Osteoblast (primary cell): ENCODE results near the gene ZNF474. TPM values are rescaled to one million over a fixed set of nuclear protein-coding genes. Genes with fewer than 3 reads are reported as not detected.
A peak's percentile ranks its signal among the peaks of the same experiment; 100 is the strongest.

Source experiments
- DNase-seq: peaks from one replicate; pipeline ENCODE4 v3.0.0; 2011; ENCODE audit warnings: low spot score, mixed read lengths; ENCODE audit not compliant: insufficient read length; ENCODE audit errors: missing footprints
- H2AFZ ChIP-seq: 2 replicates; pipeline ENCODE4 v1.6.0; 2011; ENCODE audit warnings: mild to moderate bottlenecking, low read length
- H3K27ac ChIP-seq: 2 replicates; pipeline ENCODE4 v1.5.1; 2011; ENCODE audit warnings: mild to moderate bottlenecking, low read depth, low read length, moderate library complexity
- H3K27me3 ChIP-seq: 2 replicates; pipeline ENCODE4 v1.6.0; 2012; ENCODE audit warnings: mild to moderate bottlenecking, control low read depth, inconsistent platforms, low read length, moderate library complexity; ENCODE audit not compliant: insufficient read depth
- H3K36me3 ChIP-seq: 2 replicates; pipeline ENCODE4 v1.5.1; 2011; ENCODE audit warnings: mild to moderate bottlenecking, low read length, control low read depth, moderate library complexity; ENCODE audit not compliant: insufficient read depth
- H3K4me1 ChIP-seq: 2 replicates; pipeline ENCODE4 v1.5.1; 2011; ENCODE audit warnings: mild to moderate bottlenecking, low read length, control low read depth, moderate library complexity; ENCODE audit not compliant: insufficient read depth
- H3K4me2 ChIP-seq: 2 replicates; pipeline ENCODE4 v1.6.0; 2011; ENCODE audit warnings: mild to moderate bottlenecking, low read length; ENCODE audit not compliant: insufficient read depth
- H3K4me3 ChIP-seq: fragments of 200-600 bp; sonication (generic); 3 replicates; pipeline ENCODE4 v1.5.1; 2012; ENCODE audit warnings: mild to moderate bottlenecking, low read length, inconsistent platforms; ENCODE audit not compliant: insufficient read depth
- H3K79me2 ChIP-seq: 2 replicates; pipeline ENCODE4 v1.6.0; 2012; ENCODE audit warnings: mild to moderate bottlenecking, low read length, control low read depth, inconsistent platforms; ENCODE audit not compliant: insufficient read depth
- H3K9me3 ChIP-seq: 2 replicates; pipeline ENCODE4 v1.5.1; 2011; ENCODE audit warnings: low read depth, low read length, control low read depth
- H4K20me1 ChIP-seq: 2 replicates; pipeline ENCODE4 v1.6.0; 2012; ENCODE audit warnings: mild to moderate bottlenecking, low read length, control low read depth; ENCODE audit not compliant: insufficient read depth
- total RNA-seq: library from RNA; depleted of rRNA; stranded (reverse); fragments of >200 nt; gene quantifications from 2 replicates; pipeline ENCODE4 v1.2.3, GENCODE V29; 2012
- TF ChIP-seq, protein P1 (sequence below): IDR thresholded peaks from 2 replicates; pipeline ENCODE4 v1.5.1; 2011; ENCODE audit warnings: mild to moderate bottlenecking, low read depth, low read length, moderate library complexity; ENCODE audit errors: extremely low read depth

Gene ZNF474
- total RNA-seq, 1 donor = 0.72 TPM

DNA sequence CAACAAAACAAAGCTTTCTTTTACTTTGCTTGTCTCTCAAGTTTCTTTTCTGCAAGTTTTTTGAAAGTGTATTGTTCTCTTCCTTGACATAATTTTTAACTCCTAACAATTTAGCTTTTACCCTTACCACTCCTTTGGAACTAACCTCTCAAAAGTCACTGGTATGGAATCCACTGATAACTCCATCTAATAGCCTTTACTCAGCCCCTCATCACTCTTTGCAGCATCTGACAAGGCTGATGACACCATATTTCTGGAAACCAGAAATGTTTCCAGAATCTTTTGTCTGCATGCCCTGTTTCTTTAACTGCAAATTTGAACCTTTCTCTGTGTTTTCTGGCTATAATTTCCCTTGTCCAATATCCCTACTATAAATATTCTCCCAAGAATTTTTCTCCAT, 46.5 kb downstream of the ZNF474 start:
- TF ChIP-seq, protein P1, sequence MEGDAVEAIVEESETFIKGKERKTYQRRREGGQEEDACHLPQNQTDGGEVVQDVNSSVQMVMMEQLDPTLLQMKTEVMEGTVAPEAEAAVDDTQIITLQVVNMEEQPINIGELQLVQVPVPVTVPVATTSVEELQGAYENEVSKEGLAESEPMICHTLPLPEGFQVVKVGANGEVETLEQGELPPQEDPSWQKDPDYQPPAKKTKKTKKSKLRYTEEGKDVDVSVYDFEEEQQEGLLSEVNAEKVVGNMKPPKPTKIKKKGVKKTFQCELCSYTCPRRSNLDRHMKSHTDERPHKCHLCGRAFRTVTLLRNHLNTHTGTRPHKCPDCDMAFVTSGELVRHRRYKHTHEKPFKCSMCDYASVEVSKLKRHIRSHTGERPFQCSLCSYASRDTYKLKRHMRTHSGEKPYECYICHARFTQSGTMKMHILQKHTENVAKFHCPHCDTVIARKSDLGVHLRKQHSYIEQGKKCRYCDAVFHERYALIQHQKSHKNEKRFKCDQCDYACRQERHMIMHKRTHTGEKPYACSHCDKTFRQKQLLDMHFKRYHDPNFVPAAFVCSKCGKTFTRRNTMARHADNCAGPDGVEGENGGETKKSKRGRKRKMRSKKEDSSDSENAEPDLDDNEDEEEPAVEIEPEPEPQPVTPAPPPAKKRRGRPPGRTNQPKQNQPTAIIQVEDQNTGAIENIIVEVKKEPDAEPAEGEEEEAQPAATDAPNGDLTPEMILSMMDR = no peak
- Histone ChIP-seq H4K20me1 (no peaks in the 10 kb centered on the region), H3K4me3 (no peak overlapping the region), H3K4me2 (no peak overlapping the region), H3K79me2 (no peaks in the 10 kb centered on the region), H3K27ac (peak overlapping the region; percentile 15), H3K36me3 (no peaks in the 10 kb centered on the region), H3K4me1 (peaks cover 26% of the 10 kb centered on the region), H3K27me3 (no peaks in the 10 kb centered on the region), H2AFZ (peak overlapping the region; percentile 40), H3K9me3 (no peaks in the 10 kb centered on the region)
- no peak for DNase-seq

DNA sequence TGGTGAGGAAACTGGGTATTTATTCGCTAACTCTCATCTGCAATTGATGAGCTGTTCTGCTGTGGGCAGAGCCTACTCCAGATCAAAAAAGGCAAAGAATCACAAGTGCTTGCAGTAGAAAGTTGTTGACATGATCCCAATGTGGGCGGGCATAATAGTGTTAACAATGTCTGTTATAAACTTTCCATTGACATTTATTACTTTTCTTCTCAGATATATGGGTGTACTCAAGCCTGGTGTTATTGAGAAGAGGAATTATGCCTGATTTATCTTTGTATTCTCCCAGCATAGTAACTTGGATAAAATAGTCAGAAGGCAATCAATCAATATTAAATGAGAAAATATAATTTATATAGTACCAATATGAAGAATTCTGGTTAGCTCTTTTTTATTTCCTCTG, 47.8 kb downstream of the ZNF474 start:
- Histone ChIP-seq H2AFZ (peak overlapping the region; percentile 4), H3K4me1 (peaks cover 33% of the 10 kb centered on the region), H4K20me1 (no peaks in the 10 kb centered on the region), H3K79me2 (no peaks in the 10 kb centered on the region), H3K27ac (no peak overlapping the region), H3K27me3 (no peaks in the 10 kb centered on the region), H3K4me3 (no peak overlapping the region), H3K36me3 (no peaks in the 10 kb centered on the region), H3K9me3 (no peaks in the 10 kb centered on the region), H3K4me2 (no peak overlapping the region)
- TF ChIP-seq, protein P1 = no peak
- no peak for DNase-seq

DNA sequence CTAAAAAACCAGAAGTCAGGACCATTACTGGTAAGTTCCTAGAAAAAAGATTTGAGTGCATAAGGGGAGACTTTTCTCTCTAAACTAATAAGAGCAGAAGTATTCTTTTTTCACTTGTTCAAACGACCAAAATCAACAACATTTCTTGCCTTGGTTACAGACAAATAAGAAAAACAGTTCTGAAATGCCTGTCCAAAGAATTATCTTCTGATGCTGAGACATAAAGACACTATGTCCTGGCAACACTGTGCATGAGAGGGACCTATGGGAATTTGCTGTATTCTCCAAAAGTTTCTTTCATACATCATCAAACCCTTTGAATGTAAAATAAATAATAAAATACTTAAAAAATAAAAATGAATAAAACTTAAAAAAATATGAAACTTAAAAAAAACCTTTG, 50.4 kb downstream of the ZNF474 start:
- DNase-seq = no peak
- TF ChIP-seq, protein P1 = no peak

DNA sequence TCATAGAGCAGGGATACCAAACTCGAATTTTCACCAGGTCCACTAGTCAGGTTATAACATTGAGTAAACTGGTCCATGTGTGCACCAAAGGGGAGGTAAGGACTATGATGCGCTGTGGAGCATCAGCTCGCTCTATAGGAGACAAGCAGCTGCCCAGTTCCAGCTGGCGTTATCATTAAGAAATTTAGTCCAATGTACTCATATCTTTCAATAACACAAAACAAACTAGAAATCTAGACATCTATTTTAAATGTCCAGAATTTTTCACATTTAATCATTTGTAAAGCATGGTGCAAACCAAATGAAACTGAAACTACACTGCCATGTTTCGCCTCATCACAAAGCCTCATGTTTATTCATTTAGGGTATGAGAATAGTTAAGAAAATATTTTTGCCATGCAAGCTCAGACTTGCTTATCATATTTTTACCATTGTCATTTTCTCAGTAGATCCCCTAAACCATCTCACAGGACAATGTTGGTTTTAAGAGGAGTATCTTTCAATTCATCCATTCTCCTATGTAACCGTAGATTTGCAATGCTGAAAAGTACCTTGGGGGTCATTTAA, 50.9 kb downstream of the ZNF474 start:
- H3K9me3 ChIP-seq = no peaks in the 10 kb centered on the region
- H2AFZ ChIP-seq = no peak overlapping the region
- DNase-seq = no peak
- no peak overlapping the region for H3K4me3 ChIP-seq
- H3K27ac ChIP-seq = peak overlapping the region; percentile 96
- peaks cover 53% of the 10 kb centered on the region for H3K4me1 ChIP-seq
- no peaks in the 10 kb centered on the region for H3K27me3 ChIP-seq
- TF ChIP-seq, protein P1 = no peak
- no peaks in the 10 kb centered on the region for H4K20me1 ChIP-seq
- H3K36me3 ChIP-seq = no peaks in the 10 kb centered on the region
- H3K79me2 ChIP-seq = no peaks in the 10 kb centered on the region
- H3K4me2 ChIP-seq = no peak overlapping the region

More for the DNA sequence above, 50.4 kb downstream of the ZNF474 start:
- no peak overlapping the region for H3K4me3 ChIP-seq
- H3K27ac ChIP-seq = peak overlapping the region; percentile 96
- no peak overlapping the region for H2AFZ ChIP-seq
- H3K9me3 ChIP-seq = no peaks in the 10 kb centered on the region
- H3K36me3 ChIP-seq = no peaks in the 10 kb centered on the region
- H3K4me2 ChIP-seq = no peak overlapping the region
- H3K79me2 ChIP-seq = no peaks in the 10 kb centered on the region
- no peaks in the 10 kb centered on the region for H3K27me3 ChIP-seq
- no peaks in the 10 kb centered on the region for H4K20me1 ChIP-seq
- peaks cover 55% of the 10 kb centered on the region for H3K4me1 ChIP-seq
